K562 (cell line): Measurements from ENCODE around the gene ITPK1. TPM values are rescaled to one million over a fixed set of nuclear protein-coding genes. Genes with fewer than 3 reads are reported as not detected.

Experiments
- ATAC-seq: fragments of 200-7000 bp; cut with Tn5 transposase; 3 replicates; pipeline ENCODE4 v1.9.1; 2020; ENCODE audit warnings: moderate library complexity
- BruUV-seq: library from RNA; stranded (reverse); fragments of 400-500 nt; replicated peaks from 2 replicates; lab custom pipeline; 2021; lab: Mats Ljungman, UMichigan
- CTCF ChIA-PET: fragments of 300-600 bp; formaldehyde crosslinking; extraction: SDS; loops from one replicate; lab custom pipeline; 2021; ENCODE audit warnings: low intra/inter-chr PET ratio; lab: Yijun Ruan, JAX
- POLR2A ChIA-PET: fragments of 300-600, 350-650 bp; sonication (Branson Sonifier 250); formaldehyde crosslinking; extraction: SDS; loops from one replicate; lab custom pipeline; 2021; ENCODE audit warnings: antibody characterized with exemption, inconsistent platforms; lab: Yijun Ruan, JAX
- DNase-seq, 4 experiments: peaks; one replicate each; pipeline versions ENCODE4 v3.0.0 to v3.0.0-alpha.2; 2011 to 2018; ENCODE audit warnings: low spot score in 3 of 4, mixed read lengths in 3 of 4; ENCODE audit errors: extremely low read depth in 1 of 4
- FAIRE-seq: peaks from 2 replicates; lab custom pipeline; 2011; peaks lifted over from hg19 to GRCh38; lab: Jason Lieb, UNC
- H2AFZ ChIP-seq: 2 replicates; pipeline ENCODE4 v1.6.0; 2011; ENCODE audit warnings: low read depth, low read length, control low read depth, inconsistent platforms
- H3K27ac ChIP-seq: fragments of 200-600 bp; 3 replicates; pipeline ENCODE4 v1.8.0; 2011; ENCODE audit warnings: low read depth, mild to moderate bottlenecking, control low read depth, inconsistent platforms, low read length, moderate library complexity, mixed read lengths; ENCODE audit errors: extremely low read depth
- H3K27me3 ChIP-seq, 2 experiments: fragments of 300-600 bp in 1 of 2; 2 replicates in 1 of 2; 3 replicates in 1 of 2; pipeline versions ENCODE4 v1.6.0 to v1.8.0; 2011; ENCODE audit warnings: inconsistent platforms in 2 of 2, low read length in 2 of 2, mild to moderate bottlenecking in 1 of 2, mixed read lengths in 1 of 2, moderate library complexity in 1 of 2; ENCODE audit not compliant: control insufficient read depth in 2 of 2, insufficient read depth in 2 of 2
- H3K36me3 ChIP-seq: fragments of 300-600 bp; 3 replicates; pipeline ENCODE4 v1.8.0; 2011; ENCODE audit warnings: mild to moderate bottlenecking, low read length, inconsistent platforms; ENCODE audit not compliant: control insufficient read depth, insufficient read depth
- H3K4me1 ChIP-seq, 2 experiments: fragments of 200-600 bp in 1 of 2; replicated peaks in 1 of 2; 2 replicates in 1 of 2; 3 replicates in 1 of 2; pipeline versions ENCODE4 v1.5.1 to v1.8.0; 2011; ENCODE audit warnings: inconsistent platforms in 2 of 2, low read length in 2 of 2, mild to moderate bottlenecking in 1 of 2, mixed read lengths in 1 of 2, moderate library complexity in 1 of 2; ENCODE audit not compliant: control insufficient read depth in 2 of 2, insufficient read depth in 2 of 2
- H3K4me2 ChIP-seq: 2 replicates; pipeline ENCODE4 v1.6.1; 2011; ENCODE audit warnings: low read length, control low read depth, inconsistent platforms, mixed read lengths; ENCODE audit not compliant: insufficient read depth
- H3K4me3 ChIP-seq: fragments of 200-600 bp; sonication (generic), shearing (Covaris generic); 2 replicates; pipeline ENCODE4 v1.5.1; 2016; ENCODE audit warnings: control low read depth, inconsistent platforms
- H3K79me2 ChIP-seq: fragments of 200-600 bp; 3 replicates; pipeline ENCODE4 v1.8.0; 2011; ENCODE audit warnings: low read length, inconsistent platforms; ENCODE audit not compliant: control insufficient read depth, insufficient read depth
- H3K9ac ChIP-seq, 2 experiments: 2 replicates each; pipeline versions ENCODE4 v1.6.0 to v1.6.1; 2011; ENCODE audit warnings: low read depth in 2 of 2, low read length in 2 of 2, control low read depth in 1 of 2, inconsistent platforms in 1 of 2, mild to moderate bottlenecking in 1 of 2, mixed read lengths in 1 of 2; ENCODE audit not compliant: insufficient read depth in 1 of 2
- H3K9me1 ChIP-seq: one replicate; pipeline ENCODE4 v1.6.0; 2011; ENCODE audit warnings: inconsistent platforms, mild to moderate bottlenecking, low read length, moderate library complexity; ENCODE audit not compliant: control insufficient read depth, insufficient read depth
- H3K9me3 ChIP-seq: replicated peaks from 2 replicates; pipeline ENCODE4 v1.5.1; 2011; ENCODE audit warnings: low read depth, low read length, inconsistent platforms; ENCODE audit not compliant: control insufficient read depth, insufficient read depth
- H4K20me1 ChIP-seq: replicated peaks from 2 replicates; pipeline ENCODE4 v1.6.1; 2011; ENCODE audit warnings: low read length, inconsistent platforms, mixed read lengths; ENCODE audit not compliant: control insufficient read depth, insufficient read depth
- FOXK1 ChIP-seq: sonication (generic); formaldehyde crosslinking; IDR thresholded peaks from 2 replicates; pipeline ENCODE4 v1.8.0; 2022; ENCODE audit warnings: missing genetic modification reagents, mild to moderate bottlenecking, borderline replicate concordance
- POLR2AphosphoS5 ChIP-seq: IDR thresholded peaks from 2 replicates; pipeline ENCODE4 v1.6.1; 2011; ENCODE audit warnings: mild to moderate bottlenecking, low read depth, low read length, moderate library complexity; ENCODE audit not compliant: control insufficient read depth, insufficient read depth
- PRPF4 ChIP-seq: fragments of 200-400 bp; formaldehyde crosslinking; IDR thresholded peaks from one replicate; pipeline ENCODE4 v1.6.1; 2017; ENCODE audit warnings: low read length, low read depth, mild to moderate bottlenecking; ENCODE audit not compliant: insufficient read depth, poor library complexity, severe bottlenecking
- SMAD2 ChIP-seq: fragments of 150-350 bp; IDR thresholded peaks from 2 replicates; pipeline ENCODE4 v1.6.1; 2014; ENCODE audit warnings: low read depth, mild to moderate bottlenecking, low read length
- SNAPC5 ChIP-seq: fragments of 250-450 bp; sonication (Bioruptor Pico); IDR thresholded peaks from 2 replicates; pipeline ENCODE4 v1.8.0; 2021; ENCODE audit warnings: moderate library complexity, mild to moderate bottlenecking, inconsistent platforms
- ZZZ3 ChIP-seq: fragments of 450-650 bp; IDR thresholded peaks from 2 replicates; pipeline ENCODE4 v1.6.1; 2016; ENCODE audit warnings: antibody characterized with exemption, mild to moderate bottlenecking, moderate library complexity
- WGBS: fragments of 100-300 bp; shearing (Covaris generic); methylation state at CpG from one replicate; pipeline ENCODE4 v1.1.6; 2016; ENCODE audit warnings: low coverage, mixed read lengths; ENCODE audit not compliant: insufficient coverage; ENCODE audit errors: missing lambda C conversion rate; 5-methylcytosine and 5-hydroxymethylcytosine counted together
- in situ Hi-C: fragments of 300-500 bp; cut with MboI; formaldehyde crosslinking; loops from 4 replicates; pipeline ENCODE4 v1.15.0; 2018; ENCODE audit warnings: inconsistent platforms, mixed read lengths
- intact Hi-C: fragments of 100-400 bp; cut with micrococcal nuclease; formaldehyde crosslinking; loops from 2 replicates; pipeline ENCODE4 v1.14.2; 2022
- polyA plus RNA-seq, 8 experiments: library from polyadenylated mRNA; depleted of rRNA in 4 of 8; stranded (reverse) in 5 of 8; unstranded in 3 of 8; fragments of >200 nt; fragmentation: Nextera tagmentation in 2 of 8; fragmentation: Illumina TruSeq in 1 of 8; extraction: Ambion mirVana in 2 of 8; extraction: Trizol in 1 of 8; gene quantifications; 2 replicates each; pipeline versions ENCODE4 v1.2.1 to v1.2.3, GENCODE V29; 2011 to 2014; ENCODE audit warnings: inconsistent platforms in 1 of 8, missing spikeins in 1 of 8
- total RNA-seq, 7 experiments: library from RNA; depleted of rRNA in 6 of 7; stranded (reverse); fragments of >200 nt in 6 of 7; fragmentation: Illumina TruSeq in 2 of 7; extraction: Trizol in 2 of 7; gene quantifications; 2 replicates each; pipeline versions ENCODE4 v1.2.1 to v1.2.3, GENCODE V29; 2011 to 2021; ENCODE audit warnings: low replicate concordance in 1 of 7

The ITPK1 gene
- total and polyA plus RNA-seq, 9 of the 15 experiments (the other 6 are each of a cell fraction or from before 2014, with no cell fraction given): 1.2 to 39.2 (median 23.0) TPM

DNA sequence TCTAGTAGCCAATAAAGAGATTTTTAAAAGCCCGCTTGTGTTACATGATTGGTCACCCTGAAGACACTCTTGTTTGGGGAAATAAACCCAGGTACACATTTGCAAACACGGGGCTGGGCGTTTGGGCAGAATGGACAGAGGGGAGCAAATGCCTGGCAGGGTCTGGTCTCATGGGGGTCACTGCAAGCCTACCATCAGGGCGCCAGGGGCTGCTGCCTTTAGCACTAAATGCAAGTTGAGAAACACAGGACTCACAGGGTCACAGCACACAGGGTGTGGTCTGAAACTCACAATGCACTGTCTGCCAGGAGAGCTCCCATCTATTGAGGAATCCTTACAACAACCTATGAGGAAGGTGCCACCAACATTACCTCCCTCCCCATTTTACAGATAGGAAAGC lies 130.2 kb downstream of the ITPK1 start:
- 71% methylated on average over 3 of the region's 4 CpGs for WGBS
- no peak for ATAC-seq
- no peaks in the 10 kb centered on the region for H3K9me3 ChIP-seq
- peaks cover 4% of the 10 kb centered on the region; the same call in 1 of the 3 replicates for H3K36me3 ChIP-seq
- no peaks in the 10 kb centered on the region for H4K20me1 ChIP-seq
- BruUV-seq: no TSS peak
- H3K9ac ChIP-seq: no peak overlapping the region
- no peaks in the 10 kb centered on the region for H3K79me2 ChIP-seq
- H3K27me3 ChIP-seq: no peaks in the 10 kb centered on the region
- intact Hi-C loops (no loop called here), in situ Hi-C loops (no loop called here)
- no peak overlapping the region for H3K4me3 ChIP-seq
- no peaks in the 10 kb centered on the region for H3K9me1 ChIP-seq
- no peak overlapping the region for H3K4me2 ChIP-seq
- POLR2A ChIA-PET: interaction anchor here (0.7 kb wide), 1 partner anchor 86 kb away, joined by 3 read pairs; no protein-coding TSS in a partner anchor
- no peak overlapping the region for H2AFZ ChIP-seq
- no peak for DNase-seq
- H3K27ac ChIP-seq: no peak overlapping the region
- H3K4me1 ChIP-seq: peaks cover 0 to 3% of the 10 kb centered on the region in 2 experiments; a peak in 1 of 5 replicates
- TF ChIP-seq ZZZ3 (no peak), SNAPC5 (CRISPR knock-in tag) (no peak), FOXK1 (CRISPR knock-in tag) (no peak)
- CTCF ChIA-PET: no interaction called here
- FAIRE-seq: no peak

- no peak for ATAC-seq
- Histone ChIP-seq H3K27me3 (no peaks in the 10 kb centered on the region), H3K4me1 (peaks cover 0 to 3% of the 10 kb centered on the region in 2 experiments; a peak in 1 of 5 replicates), H2AFZ (no peak overlapping the region), H3K4me2 (no peak overlapping the region), H3K9me1 (no peaks in the 10 kb centered on the region), H3K9ac (no peak overlapping the region), H3K27ac (no peak overlapping the region), H3K79me2 (no peaks in the 10 kb centered on the region), H4K20me1 (no peaks in the 10 kb centered on the region), H3K9me3 (no peaks in the 10 kb centered on the region), H3K36me3 (peaks cover 4% of the 10 kb centered on the region; the same call in 1 of the 3 replicates), H3K4me3 (no peak overlapping the region)
- ChIA-PET POLR2A (no interaction called here), CTCF (no interaction called here)
- in situ Hi-C loops: no loop called here
- intact Hi-C loops: no loop called here
- FAIRE-seq: no peak
- no TSS peak for BruUV-seq
- WGBS: 80% methylated on average over 4 of the region's 4 CpGs
- DNase-seq: no peak
- TF ChIP-seq SMAD2: no peak
- TF ChIP-seq PRPF4: no peak
- no peak for TF ChIP-seq POLR2AphosphoS5
Observed at GRCh38 chr14:92984896-92985295, 130.8 kb downstream of the ITPK1 start.
